Measurements from ENCODE around the gene HOXA11. TPM values are rescaled to one million over a fixed set of nuclear protein-coding genes. Genes with fewer than 3 reads are reported as not detected.

Gene HOXA11
- total RNA-seq, 6 experiments from 2014 or later = 33.1 to 42.1 (median 39.1) TPM

GRCh38 chr7:27143023-27143949 is 41.7 kb downstream of the HOXA11 start, which contains the start of gene HOXA5:
TSS of gene HOXA5 (minus strand) at chr7:27143681. CDS start at chr7:27143607, 74 bp downstream.
- Mint-ChIP-seq H3K27ac (peak within 1 kb of the TSS; percentile 62; the same call in 1 of the 2 replicates), H3K9me3 (no peaks in the 10 kb centered on the region), H3K27me3 (ENCODE audit: insufficient read depth) (peaks cover 3% of the 10 kb centered on the region; the same call in 1 of the 2 replicates), H3K4me1 (ENCODE audit: low read depth) (peaks cover 11% of the 10 kb centered on the region), H3K36me3 (ENCODE audit: low read depth) (peaks cover 18% of the 10 kb centered on the region), H3K4me3 (peak within 1 kb of the TSS; percentile 86)
- peak; percentile 88 for DNase-seq
- peak; percentile 91 for TF ChIP-seq CTCF (IDR thresholded peaks at IDR 0.05)

- Mint-ChIP-seq H3K4me1 (ENCODE audit: low read depth) (peaks cover 6% of the 10 kb centered on the region; the same call in 1 of the 2 replicates), H3K9me3 (no peaks in the 10 kb centered on the region), H3K36me3 (ENCODE audit: low read depth) (peaks cover 18% of the 10 kb centered on the region), H3K4me3 (peak overlapping the region; percentile 86), H3K27me3 (ENCODE audit: insufficient read depth) (peaks cover 3% of the 10 kb centered on the region; the same call in 1 of the 2 replicates), H3K27ac (no peak overlapping the region)
- TF ChIP-seq CTCF (IDR thresholded peaks at IDR 0.05) = no peak
- no peak for DNase-seq
Observed at GRCh38 chr7:27142580-27143022, 42.4 kb downstream of the HOXA11 start.

- Mint-ChIP-seq H3K27ac (no peak overlapping the region), H3K4me1 (ENCODE audit: low read depth) (peaks cover 6% of the 10 kb centered on the region; the same call in 1 of the 2 replicates), H3K27me3 (ENCODE audit: insufficient read depth) (peaks cover 3% of the 10 kb centered on the region; the same call in 1 of the 2 replicates), H3K4me3 (no peak overlapping the region), H3K9me3 (no peaks in the 10 kb centered on the region), H3K36me3 (ENCODE audit: low read depth) (peaks cover 18% of the 10 kb centered on the region)
- no peak for DNase-seq
- no peak for TF ChIP-seq CTCF (IDR thresholded peaks at IDR 0.05)
Observed at GRCh38 chr7:27141923-27142579, 43.0 kb downstream of the HOXA11 start.

- no peak for DNase-seq
- H3K27me3 Mint-ChIP-seq (ENCODE audit: insufficient read depth) = peaks cover 3% of the 10 kb centered on the region; the same call in 1 of the 2 replicates
- no peak for TF ChIP-seq CTCF (IDR thresholded peaks at IDR 0.05)
- peaks cover 18% of the 10 kb centered on the region for H3K36me3 Mint-ChIP-seq (ENCODE audit: low read depth)
- H3K4me3 Mint-ChIP-seq = no peak overlapping the region
- H3K9me3 Mint-ChIP-seq = no peaks in the 10 kb centered on the region
- no peak overlapping the region for H3K27ac Mint-ChIP-seq
- peaks cover 8% of the 10 kb centered on the region for H3K4me1 Mint-ChIP-seq (ENCODE audit: low read depth)
Observed at GRCh38 chr7:27141137-27141922, 43.7 kb downstream of the HOXA11 start.

Data from HFFc6 (cell line).